Stimulated activated CD4-positive, alpha-beta T cell treated with anti-CD3 and anti-CD28 coated beads, Interleukin-15, amount 100 ng/mL, for 48 hours (primary cell): ENCODE measurements around the gene BSND.
"Not testable (repeated sequence)": the region's sequence is repeated elsewhere in the genome, so short reads cannot be mapped to it uniquely, and the experiment has no call there.

Experiments used
- DNase-seq, 2 donors: peaks; one replicate each; pipeline ENCODE4 v3.0.0-alpha.2; 2020; ENCODE audit warnings: low read depth in 2 of 2

Gene BSND

DNA sequence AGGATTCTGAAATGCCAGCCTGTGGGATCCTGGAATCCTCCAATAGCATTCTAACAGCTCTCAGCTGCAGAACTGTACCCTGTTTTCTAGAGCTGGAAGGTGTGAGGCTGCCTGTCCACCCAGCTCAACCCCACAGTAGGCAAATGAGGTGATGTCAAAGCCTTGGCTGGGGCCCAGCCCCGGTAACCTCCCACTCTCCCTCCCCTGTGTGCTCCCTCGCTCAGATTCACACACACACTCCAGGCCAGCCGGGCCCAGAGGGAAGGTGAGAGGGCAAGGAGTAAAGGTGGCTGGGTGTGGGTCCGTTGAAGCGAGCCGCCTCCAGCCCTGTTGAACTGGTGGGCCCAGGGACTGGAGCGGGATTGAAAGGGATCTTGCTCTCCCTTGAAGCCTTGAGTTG lies at the start of gene BSND:
TSS of gene BSND (plus strand) at position 257 of the 400 bp plus-strand sequence. CDS start 254 bp downstream, outside the sequence.
- DNase-seq, result no peak

DNA sequence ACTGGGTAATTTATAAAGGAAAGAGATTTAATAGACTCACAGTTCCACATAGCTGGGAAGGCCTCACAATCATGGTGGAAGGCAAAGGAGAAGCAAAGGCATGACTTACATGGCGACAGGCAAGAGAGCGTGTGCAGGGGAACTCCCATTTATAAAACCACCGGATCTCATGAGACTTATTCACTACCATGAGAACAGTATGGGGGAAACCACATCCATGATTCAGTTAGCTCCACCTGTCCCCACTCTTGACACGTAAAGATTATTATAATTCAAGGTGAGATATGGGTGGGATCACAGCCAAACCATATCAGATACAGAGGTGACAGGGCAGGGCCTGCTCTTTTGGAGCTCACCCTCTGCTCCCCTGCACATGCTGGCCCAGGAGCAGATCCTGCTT lies 49.7 kb upstream of the BSND start:
- no peak for DNase-seq

DNA sequence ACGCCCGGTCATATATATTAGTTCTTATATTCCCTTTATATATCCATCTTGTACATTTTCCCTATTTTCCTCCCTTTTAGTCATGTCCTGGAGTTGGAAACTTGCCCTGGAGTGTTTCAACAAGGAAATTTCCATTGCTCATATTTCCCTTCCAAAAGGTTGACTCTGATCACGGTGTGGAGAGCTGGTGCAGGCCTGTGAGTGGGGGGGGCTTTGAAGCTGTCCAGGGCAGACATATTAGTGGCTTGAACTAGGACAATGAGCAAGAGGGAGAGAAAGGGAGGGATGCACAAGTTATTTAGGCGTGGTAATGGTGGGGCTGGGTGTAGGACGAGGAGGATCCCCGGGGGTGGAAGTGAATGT lies 48.7 kb upstream of the BSND start:
- DNase-seq, result no peak

DNA sequence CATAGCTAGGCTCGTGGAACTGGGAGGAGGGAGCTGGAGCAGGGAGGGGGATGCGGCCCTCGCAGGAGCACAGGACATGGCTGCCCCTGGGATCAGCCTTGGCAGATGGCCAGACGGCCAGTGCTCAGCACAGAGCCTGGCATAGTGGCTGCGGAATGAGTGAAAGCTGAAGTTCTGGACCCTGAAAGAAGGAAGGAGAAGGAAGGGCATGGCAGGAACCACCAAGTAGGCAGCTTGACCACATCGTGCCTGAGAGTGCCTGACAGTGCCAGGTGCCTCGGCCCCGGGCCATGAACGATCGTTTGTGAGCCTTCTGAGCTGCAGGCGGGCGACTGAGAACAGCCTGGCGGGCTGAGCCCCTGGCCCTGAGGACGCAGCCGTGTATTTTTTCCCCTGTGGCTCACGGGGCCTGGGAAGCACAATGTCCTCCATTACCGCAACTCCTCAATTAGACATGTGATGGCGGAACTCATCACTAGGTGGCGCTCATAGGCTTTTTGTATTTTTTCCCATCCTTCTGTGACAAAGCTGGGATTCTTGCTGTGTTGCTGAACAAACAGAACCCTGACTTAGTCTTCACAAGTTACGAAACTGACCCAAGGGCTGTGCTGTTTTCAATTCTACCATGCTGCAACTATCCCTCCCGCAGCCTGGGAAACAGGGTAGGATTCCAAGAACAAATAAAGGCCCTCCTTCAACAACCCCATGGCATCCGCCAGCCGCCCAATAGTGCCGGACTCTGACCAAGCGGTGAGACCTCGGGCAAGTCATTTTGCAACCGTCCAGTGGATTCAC lies 48.2 kb upstream of the BSND start:
- peak in 1 of 2 donors; percentile 45 for DNase-seq

DNA sequence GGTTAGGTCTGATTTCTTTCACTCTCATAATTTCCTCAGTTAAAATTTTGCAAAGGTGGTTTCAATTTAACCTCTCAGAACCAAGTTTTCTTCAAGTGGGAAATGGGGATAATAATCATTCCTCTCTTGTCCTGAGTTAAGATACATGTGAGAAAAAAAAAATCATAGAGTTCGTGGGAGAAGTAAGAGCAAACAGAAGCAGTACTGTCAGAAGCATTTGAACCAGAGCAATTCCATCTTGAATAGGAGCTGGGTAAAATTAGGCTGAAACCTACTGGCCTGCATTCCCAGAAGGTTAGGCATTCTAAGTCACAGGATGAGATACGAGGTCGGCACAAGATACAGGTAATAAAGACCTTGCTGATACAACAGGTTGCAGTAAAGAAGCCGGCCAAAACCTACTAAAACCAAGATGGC lies 46.9 kb upstream of the BSND start:
- no peak for DNase-seq

DNA sequence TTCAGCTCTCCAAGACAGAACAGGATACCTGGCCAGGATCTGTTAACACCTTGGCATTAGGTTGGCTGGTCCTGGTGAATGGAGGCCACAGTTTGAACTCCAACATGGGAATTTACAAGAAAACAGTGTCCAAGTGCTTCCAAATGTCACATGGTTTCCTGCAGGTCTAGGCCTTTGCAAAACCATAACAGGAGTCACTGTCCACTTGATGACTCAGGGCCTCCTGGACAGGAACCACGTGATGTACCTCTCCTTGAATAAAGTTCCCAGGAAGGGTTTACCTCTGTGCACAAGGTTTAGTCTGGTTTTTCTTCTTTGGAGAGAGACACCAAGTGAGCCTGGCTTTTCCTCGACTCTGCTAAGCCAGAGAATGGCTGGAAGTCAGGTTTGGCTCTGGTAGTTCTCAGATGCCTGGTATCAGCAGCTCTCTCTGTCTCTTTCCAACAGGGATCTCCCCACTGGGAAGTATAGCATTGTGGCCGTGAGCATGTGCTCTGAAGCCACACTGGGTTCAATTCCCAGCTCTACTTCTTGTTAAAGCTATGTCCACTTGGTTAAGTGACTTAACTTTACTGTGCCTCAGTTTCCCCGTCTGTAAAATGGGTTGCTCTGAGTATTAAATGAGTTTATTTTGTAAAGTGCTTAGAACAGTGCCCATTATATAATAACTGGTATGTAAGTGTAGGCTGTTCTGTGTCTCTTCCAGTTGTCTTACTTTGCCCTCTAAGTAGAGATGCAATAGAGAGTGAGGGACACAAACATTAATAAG lies 45.6 kb upstream of the BSND start:
- DNase-seq, result no peak

DNA sequence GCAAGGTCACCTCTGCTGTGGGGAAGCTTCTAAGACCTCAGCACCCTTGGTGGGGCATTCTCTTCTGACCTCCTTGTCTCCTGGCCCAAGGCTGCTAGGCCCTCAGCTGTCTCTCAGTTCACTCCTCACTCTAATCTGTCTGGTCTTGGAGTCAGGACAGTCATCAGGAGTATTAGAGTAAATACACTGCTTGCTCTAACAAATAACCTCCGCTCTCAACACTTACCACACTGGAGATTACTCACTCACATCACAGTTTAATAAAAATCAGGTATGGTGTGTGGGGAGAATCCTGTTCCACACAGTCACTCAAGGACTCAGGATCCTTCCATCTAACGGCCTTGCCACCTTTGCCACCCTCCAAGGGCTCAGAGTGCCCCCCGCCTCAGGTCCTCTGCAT lies 44.9 kb upstream of the BSND start:
- DNase-seq, result no peak

DNA sequence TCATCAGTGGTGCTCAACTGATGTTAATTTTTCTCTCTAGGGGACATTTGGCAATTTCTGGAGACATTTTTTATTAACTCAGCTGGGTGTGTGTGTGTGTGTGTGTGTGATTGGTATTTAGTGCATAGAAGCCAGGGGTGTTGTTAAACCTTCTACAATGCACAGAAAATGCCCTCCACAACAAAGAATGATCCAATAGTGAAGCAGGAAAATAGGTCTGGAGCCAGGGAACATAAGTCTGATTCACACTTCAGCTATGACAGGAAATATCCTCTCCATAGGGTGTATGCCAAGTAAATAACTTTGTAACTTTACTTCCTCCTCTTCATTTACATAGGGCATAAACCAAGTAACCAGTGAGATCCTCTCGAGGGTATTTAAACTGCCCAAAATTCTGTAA lies 43.4 kb upstream of the BSND start:
- DNase-seq, result no peak

DNA sequence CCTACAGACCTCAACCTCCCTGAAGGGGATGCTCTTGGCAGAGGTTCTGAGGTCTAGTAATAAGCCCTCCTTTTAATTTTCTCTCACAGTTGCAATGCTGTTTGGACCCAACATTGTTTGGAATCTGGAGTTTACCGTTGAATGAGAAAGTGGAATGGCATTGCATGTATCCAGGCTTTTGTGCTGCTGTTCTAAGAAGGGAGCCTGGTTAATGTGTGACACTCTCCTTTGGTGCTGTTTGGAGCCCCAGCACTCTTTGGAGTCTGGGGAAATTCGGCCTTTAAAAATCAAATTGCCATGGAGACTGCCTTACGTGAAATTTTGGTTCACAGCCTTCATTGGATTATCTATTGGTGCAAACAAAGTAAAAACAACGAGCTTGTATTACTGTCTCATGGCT lies 42.0 kb upstream of the BSND start:
- DNase-seq, result no peak

DNA sequence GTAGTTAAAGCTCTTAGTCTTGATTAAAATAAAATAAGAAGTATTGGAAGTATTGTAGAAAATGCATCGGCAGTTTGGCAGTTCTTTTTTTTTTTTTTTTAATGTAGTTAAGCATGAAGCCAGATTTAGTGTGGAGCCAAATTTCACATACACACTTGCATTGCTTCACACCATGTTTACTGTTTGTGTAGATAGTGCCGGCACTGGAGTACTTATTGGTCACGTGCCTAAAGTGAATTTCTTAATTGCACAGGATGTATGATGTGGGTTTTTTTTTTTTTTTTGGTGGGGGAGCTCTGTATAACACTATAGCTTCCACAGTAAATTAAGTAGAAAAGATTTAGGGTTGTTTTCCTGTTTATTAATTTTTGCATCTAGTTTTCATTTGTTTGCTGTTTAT lies 39.5 kb upstream of the BSND start:
- DNase-seq, result no peak

DNA sequence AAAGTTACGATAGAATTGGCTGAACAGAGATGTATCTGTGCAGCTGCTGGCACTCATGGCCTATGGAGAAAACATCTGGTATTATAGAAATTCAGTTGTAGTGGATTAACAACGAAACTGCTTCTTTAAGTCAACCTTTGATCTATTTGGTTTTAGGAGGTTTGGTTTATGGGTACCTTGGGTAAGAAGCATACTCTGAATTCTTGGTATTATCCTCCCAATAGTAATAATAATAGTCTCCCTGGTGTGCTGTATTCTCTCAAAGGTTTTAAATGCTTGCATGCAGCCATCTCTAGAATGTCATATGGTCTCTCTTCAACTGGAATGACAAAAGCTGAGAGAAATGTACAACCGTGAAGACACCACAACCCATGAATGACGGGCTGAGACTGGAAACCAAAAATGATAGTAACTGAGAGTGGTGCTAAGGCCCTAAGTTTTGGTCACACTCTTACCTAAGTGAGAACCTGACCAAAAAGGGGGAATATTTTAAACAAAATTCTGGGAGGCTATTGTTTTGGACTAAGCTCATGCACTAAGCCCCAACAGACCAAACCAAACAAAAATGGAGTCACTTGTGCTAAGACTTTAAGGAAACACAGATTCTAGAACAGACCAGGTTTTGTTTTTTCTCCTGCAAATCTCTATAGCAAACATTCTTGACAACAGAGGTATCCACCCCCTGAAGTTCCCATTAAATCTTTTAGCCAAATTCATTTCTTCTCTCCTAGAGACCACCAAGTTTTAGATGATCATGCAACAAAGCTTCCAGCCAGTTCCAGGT lies 35.9 kb upstream of the BSND start:
- no peak for DNase-seq

DNA sequence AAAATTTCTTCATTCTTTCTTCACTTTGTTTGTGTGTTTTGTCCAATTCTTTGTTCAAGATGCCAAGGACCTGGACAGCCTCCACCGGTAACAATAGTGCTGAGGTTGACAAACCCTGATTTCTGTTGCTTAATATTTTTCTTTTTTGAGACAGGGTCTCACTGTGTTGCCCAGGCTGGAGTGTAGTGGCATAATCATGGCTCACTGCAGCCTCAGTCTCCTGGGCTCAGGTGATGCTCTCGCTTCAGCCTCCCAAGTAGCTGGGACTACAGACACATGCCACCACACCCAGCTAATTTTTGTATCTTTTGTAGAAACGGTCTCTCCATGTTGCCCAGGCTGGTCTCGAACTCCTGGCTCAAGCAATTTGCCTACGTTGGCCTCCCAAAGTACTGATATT lies 34.9 kb upstream of the BSND start:
- not testable (repeated sequence) for DNase-seq

DNA sequence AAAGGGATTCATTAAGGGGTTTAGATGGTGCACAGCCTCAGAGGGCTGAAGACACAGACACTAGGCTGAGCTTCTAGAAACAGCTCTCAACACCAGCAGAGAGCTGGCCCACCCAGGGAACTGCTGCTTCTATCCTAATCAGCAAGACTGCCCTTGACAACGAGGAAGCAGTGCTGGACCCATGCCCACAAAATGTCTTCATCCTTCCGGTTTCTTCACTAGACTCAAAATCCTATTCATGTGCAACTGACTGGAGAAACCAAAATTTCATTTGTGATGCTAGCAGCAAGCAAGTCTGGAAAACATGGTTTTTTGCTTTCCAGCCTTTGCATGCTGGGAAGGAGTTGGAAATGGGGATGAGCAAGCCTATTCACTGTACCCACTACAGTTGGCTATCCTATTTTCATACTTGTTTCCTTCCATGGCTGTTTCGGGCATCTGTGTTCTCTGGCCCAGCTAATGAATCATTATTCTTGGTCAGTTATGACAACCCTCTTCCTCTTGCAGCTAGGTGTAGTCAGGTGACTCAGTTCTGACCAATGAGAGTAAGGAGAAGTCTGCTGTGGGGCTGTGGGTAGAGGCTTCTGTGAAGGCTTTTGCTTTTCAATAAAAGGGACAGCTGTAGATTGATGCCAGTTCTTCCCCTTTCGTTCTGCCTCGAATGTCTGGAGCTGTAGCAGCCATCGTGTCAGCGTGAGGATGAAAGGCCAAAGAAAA lies 33.0 kb upstream of the BSND start:
- DNase-seq, result no peak

DNA sequence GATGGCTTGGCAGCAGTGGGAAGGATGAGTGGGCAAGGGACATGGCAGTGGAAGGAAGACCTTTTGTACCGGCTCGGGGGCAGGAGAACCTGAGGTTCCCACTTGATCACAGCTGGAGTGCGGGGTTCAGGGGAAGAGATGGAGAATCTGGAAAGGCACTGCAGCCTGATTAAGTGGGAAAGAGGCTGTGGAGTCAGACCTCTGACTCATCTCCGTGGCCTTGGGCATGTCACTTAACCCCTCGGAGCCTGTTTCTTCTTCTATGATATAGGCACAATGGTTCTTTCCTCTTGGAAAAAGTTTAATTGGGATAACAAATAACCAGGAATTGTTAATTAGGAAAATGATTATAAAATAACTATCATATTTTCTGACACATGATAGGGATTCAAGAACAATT lies 31.4 kb upstream of the BSND start:
- DNase-seq, result no peak

DNA sequence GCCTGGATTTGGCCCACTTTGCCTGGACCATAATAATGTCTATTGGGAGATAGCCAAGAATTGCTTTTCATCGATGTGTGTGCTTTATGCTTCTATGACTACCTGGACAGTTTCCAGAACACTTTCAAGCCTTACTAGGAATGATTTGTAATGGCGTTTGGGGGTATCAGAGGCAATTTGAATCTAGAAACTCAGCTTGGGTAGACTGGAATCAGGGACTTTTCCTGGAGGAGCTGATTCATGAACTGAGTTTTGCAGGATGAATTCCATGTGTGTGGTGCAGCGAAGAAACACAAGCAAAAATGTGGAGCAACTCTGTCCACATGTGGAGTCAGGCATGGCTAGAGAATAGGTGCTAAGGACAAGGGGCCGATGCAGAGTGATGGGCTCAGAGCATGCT lies 30.2 kb upstream of the BSND start:
- no peak for DNase-seq

DNA sequence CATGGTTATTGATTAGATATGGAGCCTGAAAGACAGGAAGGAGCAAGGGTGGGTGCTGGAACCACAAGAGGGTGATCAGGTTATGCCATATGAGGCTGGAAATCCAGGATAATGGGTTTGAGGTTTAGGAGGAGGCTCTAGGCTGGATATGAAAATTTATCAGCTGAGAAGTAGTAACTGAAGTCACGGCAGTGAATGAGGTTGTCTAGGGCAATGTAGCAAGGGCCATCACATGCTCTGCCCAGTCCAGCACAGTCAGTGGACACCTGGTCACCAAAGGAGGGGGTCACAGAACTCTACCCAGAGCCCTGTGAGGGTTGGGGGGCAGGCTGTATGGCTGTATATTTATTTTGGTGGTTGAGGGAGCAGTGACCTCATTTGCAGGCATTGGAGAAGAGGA lies 28.9 kb upstream of the BSND start:
- DNase-seq, result no peak

DNA sequence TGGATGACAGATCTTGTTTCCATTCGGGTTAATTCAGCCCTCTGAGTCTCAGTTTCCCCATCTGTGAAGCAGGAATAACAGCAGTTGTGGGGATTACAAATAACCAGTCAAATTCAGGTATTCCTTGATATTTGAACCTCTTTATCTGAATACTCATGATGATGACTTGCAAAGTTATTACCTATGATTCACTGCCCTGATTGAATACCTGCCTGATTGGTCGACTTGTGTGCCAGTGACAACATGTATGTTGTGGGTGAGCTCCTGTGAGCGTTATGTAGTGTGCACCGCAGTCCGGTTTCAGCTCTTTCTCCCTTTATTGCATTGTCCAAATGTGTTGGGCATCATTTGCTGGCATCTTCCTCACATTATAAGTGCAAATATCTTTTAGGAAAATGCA lies 27.8 kb upstream of the BSND start:
- no peak for DNase-seq

DNA sequence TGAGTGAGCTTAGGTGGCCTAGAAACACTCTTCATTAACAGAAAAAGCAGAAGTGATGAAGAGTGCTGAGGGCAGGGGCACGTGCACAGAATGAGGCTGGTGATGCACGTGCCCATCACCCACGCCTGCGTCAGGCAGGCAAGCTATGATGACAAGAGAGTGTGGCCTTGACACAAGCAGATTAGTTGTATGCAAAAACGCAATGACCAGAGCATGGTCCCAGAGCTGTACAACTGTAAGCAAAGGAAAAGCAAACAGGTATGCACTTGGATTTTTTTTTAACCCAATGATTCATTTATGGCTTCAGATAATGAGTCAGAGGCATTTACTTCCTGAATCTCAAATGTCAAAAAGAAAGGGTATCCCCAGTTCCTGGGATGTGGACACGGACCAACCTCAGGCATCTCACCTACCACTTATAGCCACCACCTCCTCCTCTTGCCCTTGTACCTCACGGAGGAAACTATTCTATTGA lies 27.4 kb upstream of the BSND start:
- DNase-seq, result no peak

DNA sequence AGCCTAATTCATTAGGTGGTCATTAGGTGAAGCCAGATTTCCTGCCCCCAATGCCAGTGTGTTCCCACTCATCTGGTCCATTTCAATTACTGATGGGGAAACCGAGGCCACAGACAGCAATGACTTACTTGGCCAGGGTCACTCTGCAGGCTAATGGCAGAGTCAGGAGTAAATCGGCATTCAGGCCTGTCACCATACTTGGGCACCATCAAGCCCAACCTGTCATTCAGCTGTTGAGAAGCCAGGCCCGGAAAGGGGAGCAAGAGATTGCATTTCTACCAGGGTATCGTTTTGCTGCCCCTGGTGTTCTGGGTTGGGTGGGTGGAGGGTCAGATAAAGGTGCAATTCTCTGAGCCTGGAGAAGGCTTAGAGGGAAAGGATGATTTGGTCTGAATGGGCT lies 26.3 kb upstream of the BSND start:
- DNase-seq, result no peak

DNA sequence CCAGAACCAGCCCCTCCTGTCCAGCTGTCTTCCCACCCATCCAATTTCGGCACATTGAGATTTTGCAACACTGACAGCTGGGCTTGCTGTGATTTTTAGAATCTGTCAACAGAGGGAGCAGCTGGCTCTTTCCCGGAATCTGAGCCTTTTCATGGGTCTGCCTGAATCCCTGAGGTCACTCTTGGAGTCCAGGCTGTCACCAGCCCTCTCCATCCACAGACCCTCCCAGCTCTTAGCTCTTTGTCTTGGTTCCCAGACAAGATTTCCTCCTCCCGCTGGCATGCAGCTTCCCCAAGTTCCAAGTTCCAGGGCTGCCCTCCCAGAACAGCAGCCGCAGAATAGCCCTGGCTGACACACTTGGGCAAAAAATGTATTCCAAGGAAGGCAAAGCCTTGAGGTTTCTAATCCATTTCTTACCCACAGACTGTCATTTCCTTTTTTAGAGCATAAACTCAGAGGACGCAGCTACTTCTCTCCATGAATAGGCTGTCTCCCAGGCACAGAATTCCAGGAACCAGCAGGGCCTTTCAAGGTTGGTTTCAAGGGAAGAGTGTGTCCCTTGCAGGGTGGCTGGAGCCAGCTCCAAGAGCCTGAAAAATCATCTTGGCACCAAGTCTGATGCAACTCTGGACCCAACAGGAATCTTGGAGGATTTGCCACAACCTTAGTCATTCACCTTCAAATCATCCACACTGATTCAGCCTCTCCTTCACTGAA lies 25.4 kb upstream of the BSND start:
- DNase-seq, result no peak
